Measurements from ENCODE around the gene TGOLN2. TPM values are rescaled to one million over a fixed set of nuclear protein-coding genes. Genes with fewer than 3 reads are reported as not detected.

Gene TGOLN2
- total and polyA plus RNA-seq, 2 of the 13 experiments (the other 11 are each of a cell fraction or from before 2014, with no cell fraction given) = 99.6 to 155 TPM

DNA sequence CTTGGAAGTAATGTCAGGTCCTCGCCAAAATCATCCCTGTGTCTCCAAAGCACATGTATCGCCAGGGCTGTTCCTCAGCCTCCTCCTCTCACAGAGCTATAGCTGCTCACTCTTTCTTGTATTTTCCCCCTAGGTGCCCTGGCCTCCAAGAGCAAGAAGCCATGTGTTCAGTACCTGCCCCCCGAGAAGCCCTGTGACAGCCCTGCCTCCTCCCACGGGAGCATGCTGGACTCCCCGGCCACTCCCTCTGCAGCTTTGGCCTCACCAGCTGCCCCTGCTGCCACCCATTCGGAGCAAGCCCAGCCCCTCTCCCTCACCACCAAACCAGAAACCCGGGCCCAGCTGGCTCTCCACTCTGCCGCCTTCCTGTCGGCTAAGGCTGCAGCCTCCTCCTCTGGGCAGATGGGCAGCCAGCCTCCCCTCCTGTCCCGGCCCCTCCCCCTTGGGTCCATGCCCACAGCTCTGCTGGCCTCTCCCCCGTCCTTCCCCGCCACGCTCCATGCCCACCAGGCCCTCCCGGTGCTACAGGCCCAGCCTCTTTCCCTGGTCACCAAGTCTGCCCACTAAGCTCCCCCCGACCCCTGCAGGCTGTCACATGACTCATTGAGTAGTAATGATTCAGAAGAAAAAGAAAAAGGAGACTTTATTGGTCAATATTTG is 18.8 kb downstream of the TGOLN2 start (continued):
- TF ChIP-seq ZNF800 (CRISPR knock-in tag; IDR thresholded peaks at IDR 0.05) (no peak), DMAP1 (CRISPR knock-in tag; IDR thresholded peaks at IDR 0.05) (0 out of 2 replicates have a peak, but pooled peaks have one; percentile 28), MED13 (CRISPR knock-in tag; IDR thresholded peaks at IDR 0.05) (0 out of 2 replicates have a peak, but pooled peaks have one; percentile 30), ZMAT5 (CRISPR knock-in tag; IDR thresholded peaks at IDR 0.05; ENCODE audit: borderline replicate concordance, low read depth) (no peak), ATF7-NPFF (CRISPR knock-in tag; IDR thresholded peaks at IDR 0.05; ENCODE audit: low read depth) (no peak; the same call in 1 of the 2 replicates), ZKSCAN8 (CRISPR knock-in tag; IDR thresholded peaks at IDR 0.05; ENCODE audit: borderline replicate concordance) (no peak), POGZ (CRISPR knock-in tag; IDR thresholded peaks at IDR 0.05) (peak; percentile 48; the same call in 1 of the 2 replicates), SRF (IDR thresholded peaks at IDR 0.05; ENCODE audit: low read depth, low read length) (no peak), ZNF280B (CRISPR knock-in tag; IDR thresholded peaks at IDR 0.05; ENCODE audit: borderline replicate concordance) (no peak), MTA1 (CRISPR knock-in tag; IDR thresholded peaks at IDR 0.05; ENCODE audit: borderline replicate concordance) (no peak; the same call in 1 of the 2 replicates), NAIF1 (CRISPR knock-in tag; IDR thresholded peaks at IDR 0.05; ENCODE audit: borderline replicate concordance) (no peak), SALL2 (CRISPR knock-in tag; IDR thresholded peaks at IDR 0.05) (no peak), ZNF24 (IDR thresholded peaks at IDR 0.05) (no peak), ZBTB8A (CRISPR knock-in tag; IDR thresholded peaks at IDR 0.05; ENCODE audit: borderline replicate concordance, low read depth) (no peak), TCF12 (IDR thresholded peaks at IDR 0.05) (no peak), TCF12 (CRISPR knock-in tag; IDR thresholded peaks at IDR 0.05) (no peak), NR2F2 (IDR thresholded peaks at IDR 0.05; ENCODE audit: borderline replicate concordance, low read depth) (peak; percentile 15; the same call in 1 of the 2 replicates), ZNF510 (CRISPR knock-in tag; IDR thresholded peaks at IDR 0.05; ENCODE audit: low read depth) (no peak), HOXA5 (CRISPR knock-in tag; IDR thresholded peaks at IDR 0.05) (0 out of 2 replicates have a peak, but pooled peaks have one; percentile 30)
- TF ChIP-seq, protein P1, sequence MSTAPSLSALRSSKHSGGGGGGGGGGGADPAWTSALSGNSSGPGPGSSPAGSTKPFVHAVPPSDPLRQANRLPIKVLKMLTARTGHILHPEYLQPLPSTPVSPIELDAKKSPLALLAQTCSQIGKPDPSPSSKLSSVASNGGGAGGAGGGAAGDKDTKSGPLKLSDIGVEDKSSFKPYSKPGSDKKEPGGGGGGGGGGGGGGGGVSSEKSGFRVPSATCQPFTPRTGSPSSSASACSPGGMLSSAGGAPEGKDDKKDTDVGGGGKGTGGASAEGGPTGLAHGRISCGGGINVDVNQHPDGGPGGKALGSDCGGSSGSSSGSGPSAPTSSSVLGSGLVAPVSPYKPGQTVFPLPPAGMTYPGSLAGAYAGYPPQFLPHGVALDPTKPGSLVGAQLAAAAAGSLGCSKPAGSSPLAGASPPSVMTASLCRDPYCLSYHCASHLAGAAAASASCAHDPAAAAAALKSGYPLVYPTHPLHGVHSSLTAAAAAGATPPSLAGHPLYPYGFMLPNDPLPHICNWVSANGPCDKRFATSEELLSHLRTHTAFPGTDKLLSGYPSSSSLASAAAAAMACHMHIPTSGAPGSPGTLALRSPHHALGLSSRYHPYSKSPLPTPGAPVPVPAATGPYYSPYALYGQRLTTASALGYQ (CRISPR knock-in tag; IDR thresholded peaks at IDR 0.05) = no peak
- TF ChIP-seq, protein P2, sequence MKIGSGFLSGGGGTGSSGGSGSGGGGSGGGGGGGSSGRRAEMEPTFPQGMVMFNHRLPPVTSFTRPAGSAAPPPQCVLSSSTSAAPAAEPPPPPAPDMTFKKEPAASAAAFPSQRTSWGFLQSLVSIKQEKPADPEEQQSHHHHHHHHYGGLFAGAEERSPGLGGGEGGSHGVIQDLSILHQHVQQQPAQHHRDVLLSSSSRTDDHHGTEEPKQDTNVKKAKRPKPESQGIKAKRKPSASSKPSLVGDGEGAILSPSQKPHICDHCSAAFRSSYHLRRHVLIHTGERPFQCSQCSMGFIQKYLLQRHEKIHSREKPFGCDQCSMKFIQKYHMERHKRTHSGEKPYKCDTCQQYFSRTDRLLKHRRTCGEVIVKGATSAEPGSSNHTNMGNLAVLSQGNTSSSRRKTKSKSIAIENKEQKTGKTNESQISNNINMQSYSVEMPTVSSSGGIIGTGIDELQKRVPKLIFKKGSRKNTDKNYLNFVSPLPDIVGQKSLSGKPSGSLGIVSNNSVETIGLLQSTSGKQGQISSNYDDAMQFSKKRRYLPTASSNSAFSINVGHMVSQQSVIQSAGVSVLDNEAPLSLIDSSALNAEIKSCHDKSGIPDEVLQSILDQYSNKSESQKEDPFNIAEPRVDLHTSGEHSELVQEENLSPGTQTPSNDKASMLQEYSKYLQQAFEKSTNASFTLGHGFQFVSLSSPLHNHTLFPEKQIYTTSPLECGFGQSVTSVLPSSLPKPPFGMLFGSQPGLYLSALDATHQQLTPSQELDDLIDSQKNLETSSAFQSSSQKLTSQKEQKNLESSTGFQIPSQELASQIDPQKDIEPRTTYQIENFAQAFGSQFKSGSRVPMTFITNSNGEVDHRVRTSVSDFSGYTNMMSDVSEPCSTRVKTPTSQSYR (CRISPR knock-in tag; IDR thresholded peaks at IDR 0.05; ENCODE audit: borderline replicate concordance) = peak; percentile 68; the same call in 1 of the 2 replicates

Measured in HepG2 (cell line).